Fibroblast of pulmonary artery (primary cell): ENCODE measurements around the gene LIMK2.
"Not testable (repeated sequence)": the region's sequence is repeated elsewhere in the genome, so short reads cannot be mapped to it uniquely, and the experiment has no call there.

ENCODE experiments used
- DNase-seq: peaks from one replicate; pipeline ENCODE4 v3.0.0-alpha.2; 2010; ENCODE audit warnings: low read depth
- H3K4me3 ChIP-seq: replicated peaks from 2 replicates; pipeline ENCODE4 v1.5.1; 2011; ENCODE audit warnings: low read depth, mild to moderate bottlenecking, control low read depth, low read length, moderate library complexity
- CTCF ChIP-seq: IDR thresholded peaks from 2 replicates; pipeline ENCODE4 v1.5.1; 2011; ENCODE audit warnings: mild to moderate bottlenecking, control low read depth, low read length, inconsistent platforms; ENCODE audit errors: missing control alignments

Gene LIMK2

GRCh38 chr22:31302006-31302405 is 89.9 kb downstream of the LIMK2 start:
- no peak overlapping the region for H3K4me3 ChIP-seq
- no peak for TF ChIP-seq CTCF
- DNase-seq = no peak

DNA sequence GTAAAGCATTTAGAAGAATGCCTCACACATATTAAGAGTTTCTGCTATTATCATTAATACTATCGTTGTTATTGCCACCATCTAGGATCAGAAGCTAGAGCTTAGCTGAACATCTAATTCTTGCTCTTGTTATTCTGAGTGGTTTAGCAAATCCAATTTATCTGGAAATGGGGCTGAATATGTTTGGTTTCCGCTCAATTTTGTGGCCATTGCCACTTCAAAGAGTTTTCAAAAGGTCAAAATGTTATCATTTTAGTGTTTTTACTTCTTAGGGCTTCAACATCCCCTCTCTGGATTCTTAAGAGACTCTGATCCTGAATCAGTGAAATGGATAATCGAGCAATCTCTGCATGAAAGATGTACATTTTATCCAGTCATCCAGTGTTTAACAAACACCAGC is 90.4 kb downstream of the LIMK2 start:
- no peak for TF ChIP-seq CTCF
- DNase-seq = no peak
- no peak overlapping the region for H3K4me3 ChIP-seq

DNA sequence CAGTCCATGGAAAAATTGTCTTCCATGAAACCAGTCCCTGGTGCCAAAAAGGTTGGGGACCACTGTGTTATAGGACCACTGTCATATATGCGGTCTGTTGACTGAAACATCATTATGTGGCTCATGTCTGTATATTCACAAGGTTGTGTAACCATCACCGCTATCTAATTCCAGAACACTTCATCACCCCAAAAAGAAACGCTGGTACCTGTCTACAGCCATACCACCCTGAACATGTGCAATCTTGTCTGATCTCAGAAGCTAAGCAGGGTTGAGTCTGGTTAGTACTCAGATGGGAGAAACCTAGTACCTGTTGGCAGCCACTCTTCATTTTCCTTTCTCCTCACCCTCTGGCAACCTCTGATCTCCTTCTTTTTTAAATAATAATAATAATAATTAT is 93.1 kb downstream of the LIMK2 start:
- no peak for TF ChIP-seq CTCF
- no peak overlapping the region for H3K4me3 ChIP-seq
- DNase-seq = no peak

GRCh38 chr22:31308181-31308580 is 96.1 kb downstream of the LIMK2 start:
- H3K4me3 ChIP-seq = no peak overlapping the region
- no peak for TF ChIP-seq CTCF
- no peak for DNase-seq

GRCh38 chr22:31313366-31314147 is 101.5 kb downstream of the LIMK2 start:
- DNase-seq = peak; percentile 91
- H3K4me3 ChIP-seq = no peak overlapping the region
- peak; percentile 93 for TF ChIP-seq CTCF

DNA sequence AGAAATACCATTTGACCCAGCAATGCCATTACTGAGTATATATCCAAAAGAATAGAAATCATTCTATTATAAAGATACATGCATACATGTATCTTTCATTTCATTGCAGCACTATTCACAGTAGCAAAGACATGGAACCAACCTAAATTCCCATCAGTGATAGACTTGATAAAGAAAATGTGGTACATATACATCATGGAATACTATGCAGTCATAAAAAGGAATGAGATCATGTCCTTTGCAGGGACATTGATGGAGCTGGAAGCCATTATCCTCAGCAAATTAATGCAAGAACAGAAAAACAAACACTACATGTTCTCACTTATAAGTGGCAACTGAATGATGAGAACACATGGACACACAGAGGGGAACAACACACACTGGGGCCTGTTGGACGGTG is 102.1 kb downstream of the LIMK2 start:
- H3K4me3 ChIP-seq, DNase-seq: not testable (repeated sequence)

DNA sequence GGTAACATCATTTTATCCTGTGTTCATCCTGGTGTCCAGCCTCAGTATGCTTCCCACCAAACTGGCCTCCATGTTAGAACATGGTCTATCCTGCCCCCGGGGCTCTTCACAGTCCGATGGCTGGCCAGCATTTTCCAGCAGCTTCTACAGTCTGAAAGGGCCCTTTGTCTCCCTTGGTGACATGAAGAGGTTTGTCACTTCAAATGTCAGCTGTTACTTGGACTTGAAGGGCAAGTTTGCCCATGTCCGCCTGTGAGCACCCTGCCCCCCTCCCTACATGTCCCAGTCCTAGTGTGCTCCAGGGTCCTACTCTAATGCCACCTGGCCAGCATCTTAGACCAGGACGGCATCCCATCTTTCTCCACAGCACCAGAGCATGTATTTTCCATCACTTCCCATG is 109.3 kb downstream of the LIMK2 start:
- DNase-seq = no peak
- H3K4me3 ChIP-seq = no peak overlapping the region
- no peak for TF ChIP-seq CTCF
